ENCODE data around the gene SETBP1.
A peak's percentile ranks its signal among the peaks of the same experiment; 100 is the strongest.

GRCh38 chr18:44679056-44679913 lies 1.4 kb upstream of the SETBP1 start:
- TF ChIP-seq ZNF512 (CRISPR knock-in tag; IDR thresholded peaks at IDR 0.05; ENCODE audit: borderline replicate concordance) = no peak
- no peak for TF ChIP-seq CTCF (IDR thresholded peaks at IDR 0.05)
- peak; percentile 16; the same call in 1 of the 2 replicates for TF ChIP-seq RELA (CRISPR knock-in tag; IDR thresholded peaks at IDR 0.05; ENCODE audit: borderline replicate concordance)
- no peak for TF ChIP-seq TP53 (CRISPR knock-in tag; IDR thresholded peaks at IDR 0.05)
- no peak for TF ChIP-seq OVOL2 (CRISPR knock-in tag; IDR thresholded peaks at IDR 0.05; ENCODE audit: borderline replicate concordance)
- TF ChIP-seq ZNF219 (CRISPR knock-in tag; IDR thresholded peaks at IDR 0.05; ENCODE audit: borderline replicate concordance) = no peak
